H1 (cell line): Measurements from ENCODE around the gene MAPK4. TPM values are rescaled to one million over a fixed set of nuclear protein-coding genes. Genes with fewer than 3 reads are reported as not detected.

Experiments used
- BCL11A ChIP-seq, 2 experiments: IDR thresholded peaks; one replicate each; pipeline ENCODE4 v1.6.1; 2011; ENCODE audit warnings: low read depth in 2 of 2, low read length in 2 of 2, mild to moderate bottlenecking in 2 of 2
- CHD7 ChIP-seq: fragments of 300-600 bp; sonication (generic); IDR thresholded peaks from 2 replicates; pipeline ENCODE4 v1.7.1; 2012; ENCODE audit warnings: low read length, moderate library complexity, mild to moderate bottlenecking, inconsistent platforms; ENCODE audit not compliant: insufficient replicate concordance
- EP300 ChIP-seq, 2 experiments: IDR thresholded peaks; 1 replicate in 1 of 2; 2 replicates in 1 of 2; pipeline ENCODE4 v1.6.1; 2011 to 2012; ENCODE audit warnings: low read depth in 2 of 2, low read length in 2 of 2, mild to moderate bottlenecking in 2 of 2, borderline replicate concordance in 1 of 2, inconsistent platforms in 1 of 2, moderate library complexity in 1 of 2
- KDM1A ChIP-seq: fragments of 200-600, 300-600 bp; sonication (generic); IDR thresholded peaks from 2 replicates; pipeline ENCODE4 v1.7.1; 2016; ENCODE audit warnings: mild to moderate bottlenecking, low read length, borderline replicate concordance
- SIX5 ChIP-seq: IDR thresholded peaks from 2 replicates; pipeline ENCODE4 v1.6.1; 2011; ENCODE audit warnings: mild to moderate bottlenecking, low read depth, low read length
- TAF1 ChIP-seq: IDR thresholded peaks from 2 replicates; pipeline ENCODE4 v1.6.1; 2011; ENCODE audit warnings: mild to moderate bottlenecking, low read depth, low read length
- polyA plus RNA-seq, 7 experiments: library from polyadenylated mRNA; depleted of rRNA in 3 of 7; stranded (reverse) in 5 of 7; unstranded in 2 of 7; fragments of >200 nt in 5 of 7; fragments of 200-250 nt in 2 of 7; gene quantifications; 1 replicate in 5 of 7; 2 replicates in 1 of 7; 4 replicates in 1 of 7; pipeline versions ENCODE4 v1.2.1 to v1.2.3, GENCODE V29; 2011 to 2013; ENCODE audit warnings: missing spikeins in 2 of 7, mixed read lengths in 2 of 7
- total RNA-seq: library from RNA; stranded (reverse); fragmentation: NEBNext Ultra II Directional; extraction: Animal tissue kit (Norgen Biotek cat#: 25700); gene quantifications from 2 replicates; pipeline ENCODE4 v1.2.1, GENCODE V29; 2021

Gene MAPK4
- total and polyA plus RNA-seq, 2 of the 8 experiments (the other 6 are each of a cell fraction or from before 2014, with no cell fraction given) = 3.2 to 3.7 TPM

GRCh38 chr18:50578651-50579050, 18.8 kb downstream of the MAPK4 start (continued):
- no peak for TF ChIP-seq CHD7
- TF ChIP-seq EP300 (IDR thresholded peaks at IDR 0.05; ENCODE audit: borderline replicate concordance in 1 of 2, low read depth in 2 of 2, low read length in 2 of 2) = no peak
- no peak for TF ChIP-seq SIX5
- no peak for TF ChIP-seq KDM1A
- TF ChIP-seq BCL11A (IDR thresholded peaks at IDR 0.05; ENCODE audit: low read depth in 2 of 2, low read length in 2 of 2) = no peak
- no peak for TF ChIP-seq TAF1
- TF ChIP-seq, all 59 proteins: peak for 0
